ENCODE data around the gene QRSL1. TPM values are rescaled to one million over a fixed set of nuclear protein-coding genes. Genes with fewer than 3 reads are reported as not detected.

QRSL1 gene
- total and polyA plus RNA-seq, 2 donors (not counting 3 experiments of a cell fraction or from before 2014, with no cell fraction given): 4.3 to 11.3 TPM

- no peaks in the 10 kb centered on the region for H3K27me3 ChIP-seq (ENCODE audit: control insufficient read depth in 2 of 2, insufficient read depth in 2 of 2, low read length in 2 of 2)
- TF ChIP-seq MYC (IDR thresholded peaks at IDR 0.05; ENCODE audit: low read depth, low read length): no peak
- no peak for TF ChIP-seq POLR2AphosphoS5 (IDR thresholded peaks at IDR 0.05; ENCODE audit: insufficient read depth, low read depth, low read length)
- TF ChIP-seq MAX (IDR thresholded peaks at IDR 0.05; ENCODE audit: insufficient read depth, insufficient read length): no peak
- BruUV-seq (replicated peaks): no TSS peak
- H3K4me2 ChIP-seq (ENCODE audit: insufficient read depth, low read length): no peak overlapping the region
- H3K36me3 ChIP-seq (ENCODE audit: control insufficient read depth in 2 of 2, extremely low read depth in 1 of 2, insufficient read depth in 2 of 2, low read length in 2 of 2): peaks cover 0 to 2% of the 10 kb centered on the region in 2 experiments
- POLR2A ChIA-PET: no interaction called here
- H3K27ac ChIP-seq (ENCODE audit: insufficient read depth, low read depth, low read length): no peak overlapping the region
- dilution Hi-C loops (cut with MboI; ENCODE audit: extremely low pct_ligation_motif_present, low sequenced_read_pairs) (no loop called here), intact Hi-C loops (cut with micrococcal nuclease) (no loop called here)
- no peaks in the 10 kb centered on the region for H3K9me3 ChIP-seq (replicated peaks; ENCODE audit: control insufficient read depth, insufficient read depth, low read length)
- no peak overlapping the region for H3K9ac ChIP-seq (replicated peaks; ENCODE audit: extremely low read depth, insufficient read depth, low read length)
- no peaks in the 10 kb centered on the region for H4K20me1 ChIP-seq (replicated peaks; ENCODE audit: control insufficient read depth, extremely low read depth, insufficient read depth, low read length)
- H3K4me3 ChIP-seq (replicated peaks in 1 of 3; ENCODE audit: insufficient read depth in 1 of 3, low read depth in 1 of 3, low read length in 3 of 3): no peak overlapping the region
- peaks cover 23% of the 10 kb centered on the region for H3K79me2 ChIP-seq (ENCODE audit: control insufficient read depth, insufficient read depth, low read length)
- no peak for FAIRE-seq
- peaks cover 3% of the 10 kb centered on the region for H3K4me1 ChIP-seq (ENCODE audit: control insufficient read depth, extremely low read depth, insufficient read depth, low read length)
- CTCF ChIA-PET: interaction anchor here (1.0 to 1.2 kb wide), 3 partner anchors 9 to 29 kb away, joined by 3 to 4 read pairs (median 3); no protein-coding TSS in a partner anchor
- DNase-seq (ENCODE audit: low read depth, low spot score): peak; percentile 16
- no peaks in the 10 kb centered on the region for H3K9me1 ChIP-seq (replicated peaks; ENCODE audit: control insufficient read depth, extremely low read depth, insufficient read depth, low read length)
- H2AFZ ChIP-seq (ENCODE audit: low read depth, low read length): no peak overlapping the region
These were observed 7.8 kb downstream of the QRSL1 start for GRCh38 chr6:106637051-106637716.

GRCh38 chr6:106637717-106638341 lies 8.5 kb downstream of the QRSL1 start:
- Histone ChIP-seq H3K36me3 (ENCODE audit: control insufficient read depth in 2 of 2, extremely low read depth in 1 of 2, insufficient read depth in 2 of 2, low read length in 2 of 2) (peaks cover 2 to 4% of the 10 kb centered on the region in 2 experiments), H4K20me1 (replicated peaks; ENCODE audit: control insufficient read depth, extremely low read depth, insufficient read depth, low read length) (no peaks in the 10 kb centered on the region), H3K27me3 (ENCODE audit: control insufficient read depth in 2 of 2, insufficient read depth in 2 of 2, low read length in 2 of 2) (no peaks in the 10 kb centered on the region), H3K9me3 (replicated peaks; ENCODE audit: control insufficient read depth, insufficient read depth, low read length) (no peaks in the 10 kb centered on the region), H3K9ac (replicated peaks; ENCODE audit: extremely low read depth, insufficient read depth, low read length) (no peak overlapping the region), H3K79me2 (ENCODE audit: control insufficient read depth, insufficient read depth, low read length) (peaks cover 17% of the 10 kb centered on the region), H3K4me3 (replicated peaks in 1 of 3; ENCODE audit: insufficient read depth in 1 of 3, low read depth in 1 of 3, low read length in 3 of 3) (no peak overlapping the region), H3K9me1 (replicated peaks; ENCODE audit: control insufficient read depth, extremely low read depth, insufficient read depth, low read length) (no peaks in the 10 kb centered on the region), H3K4me1 (ENCODE audit: control insufficient read depth, extremely low read depth, insufficient read depth, low read length) (peaks cover 3% of the 10 kb centered on the region), H2AFZ (ENCODE audit: low read depth, low read length) (no peak overlapping the region), H3K27ac (ENCODE audit: insufficient read depth, low read depth, low read length) (no peak overlapping the region), H3K4me2 (ENCODE audit: insufficient read depth, low read length) (no peak overlapping the region)
- ChIA-PET CTCF (interaction anchor here (1.0 to 1.2 kb wide), 3 partner anchors 9 to 30 kb away, joined by 3 to 4 read pairs (median 3); no protein-coding TSS in a partner anchor), POLR2A (no interaction called here)
- intact Hi-C loops (cut with micrococcal nuclease) (no loop called here), dilution Hi-C loops (cut with MboI; ENCODE audit: extremely low pct_ligation_motif_present, low sequenced_read_pairs) (no loop called here)
- no peak for FAIRE-seq
- BruUV-seq (replicated peaks): no TSS peak
- peak; percentile 21 for DNase-seq (ENCODE audit: low read depth, low spot score)
- TF ChIP-seq POLR2A (IDR thresholded peaks at IDR 0.05; ENCODE audit: low read depth, low read length) (no peak), MAX (IDR thresholded peaks at IDR 0.05; ENCODE audit: insufficient read depth, insufficient read length) (no peak), POLR2AphosphoS5 (IDR thresholded peaks at IDR 0.05; ENCODE audit: insufficient read depth, low read depth, low read length) (no peak), JUN (IDR thresholded peaks at IDR 0.05; ENCODE audit: borderline replicate concordance, insufficient read depth, insufficient read length, low read depth) (no peak), CTCF (IDR thresholded peaks at IDR 0.05; ENCODE audit: extremely low read depth in 1 of 2, insufficient read depth in 1 of 2, low read depth in 1 of 2, low read length in 2 of 2) (no peak), MYC (IDR thresholded peaks at IDR 0.05; ENCODE audit: low read depth, low read length) (no peak), EZH2 (IDR thresholded peaks at IDR 0.05; ENCODE audit: borderline replicate concordance, low read depth, low read length, severe bottlenecking) (no peak), GATA2 (IDR thresholded peaks at IDR 0.05; ENCODE audit: insufficient read depth, insufficient read length, low read depth, low read length) (no peak), FOS (IDR thresholded peaks at IDR 0.05; ENCODE audit: borderline replicate concordance, insufficient read depth, low read length) (no peak)

Measured in endothelial cell of umbilical vein (primary cell).